Activated CD4-positive, alpha-beta T cell treated with anti-CD3 and anti-CD28 coated beads, Interleukin-2, amount 50 U/mL, for 16 hours (primary cell): ENCODE results near the gene RIMBP2.
"Not testable (repeated sequence)": the region's sequence is repeated elsewhere in the genome, so short reads cannot be mapped to it uniquely, and the experiment has no call there.

Experiments
- DNase-seq: peaks from one replicate; pipeline ENCODE4 v3.0.0-alpha.2; 2020

Gene RIMBP2

GRCh38 chr12:130650131-130650530, 66.0 kb downstream of the RIMBP2 start:
- no peak for DNase-seq

- DNase-seq = no peak
Observed at GRCh38 chr12:130649101-130650045, 66.7 kb downstream of the RIMBP2 start.

- no peak for DNase-seq
Observed at GRCh38 chr12:130647814-130648213, 68.3 kb downstream of the RIMBP2 start.

DNA sequence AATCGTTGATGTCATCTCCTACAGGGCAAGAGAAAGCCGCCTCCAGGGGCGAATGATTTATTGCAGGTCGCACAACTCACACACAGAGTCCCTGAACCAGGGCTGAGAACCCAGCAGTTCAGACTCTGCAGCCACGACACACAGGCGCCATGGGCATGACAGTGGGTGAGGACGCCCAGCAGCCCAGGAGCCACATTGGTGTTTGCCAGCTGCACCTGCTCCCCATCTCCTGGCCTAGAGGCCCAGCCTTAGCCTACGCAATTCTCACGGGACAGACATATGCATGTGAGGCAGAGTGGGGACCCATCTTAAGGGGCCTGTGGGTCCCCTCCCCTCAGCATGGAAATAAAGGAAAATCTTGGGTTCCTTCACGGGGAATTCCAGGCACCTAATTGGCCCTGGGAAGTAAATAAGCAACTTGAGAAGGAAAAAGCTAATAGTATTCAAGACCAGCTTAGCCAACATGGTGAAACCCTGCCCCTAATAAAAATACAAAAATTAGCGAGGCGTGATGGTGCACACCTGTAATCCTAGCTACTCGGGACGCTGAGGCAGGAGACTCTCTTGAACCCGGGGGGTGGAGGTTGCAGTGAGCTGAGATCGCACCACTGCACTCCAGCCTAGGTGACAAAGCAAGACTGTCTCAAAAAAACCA, 69.3 kb downstream of the RIMBP2 start:
- no peak for DNase-seq

DNA sequence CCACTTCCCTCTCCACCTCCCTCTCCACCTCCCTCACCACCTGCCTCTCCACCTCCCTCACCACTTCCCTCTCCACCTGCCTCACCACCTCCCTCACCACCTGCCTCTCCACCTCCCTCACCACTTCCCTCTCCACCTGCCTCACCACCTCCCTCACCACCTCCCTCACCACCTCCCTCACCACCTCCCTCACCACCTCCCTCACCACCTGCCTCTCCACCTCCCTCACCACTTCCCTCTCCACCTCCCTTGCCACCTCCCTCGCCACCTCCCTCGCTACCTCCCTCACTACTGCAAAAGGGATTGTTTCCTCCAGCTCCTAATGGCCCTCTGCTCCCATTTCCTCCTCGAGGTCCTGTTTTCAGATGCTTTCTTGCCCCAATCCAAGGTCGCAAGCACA, 69.9 kb downstream of the RIMBP2 start:
- not testable (repeated sequence) for DNase-seq

DNA sequence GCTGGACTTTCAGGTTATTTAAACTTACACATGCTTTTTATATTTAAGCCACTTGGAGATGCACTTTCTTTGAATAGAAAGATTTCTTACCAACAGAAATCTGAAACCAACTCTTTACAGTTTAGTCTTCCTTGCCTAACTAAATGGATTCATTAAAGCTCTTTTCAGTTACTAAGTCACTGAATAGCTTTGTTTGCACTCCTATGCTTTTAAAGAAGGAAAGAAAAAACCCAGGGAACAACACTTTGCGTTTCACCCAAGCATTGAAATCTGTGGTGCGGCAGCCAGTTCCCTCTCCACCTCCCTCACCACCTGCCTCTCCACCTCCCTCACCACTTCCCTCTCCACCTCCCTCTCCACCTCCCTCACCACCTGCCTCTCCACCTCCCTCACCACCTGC, 70.3 kb downstream of the RIMBP2 start:
- DNase-seq = no peak

- no peak for DNase-seq
Observed at GRCh38 chr12:130644566-130644965, 71.5 kb downstream of the RIMBP2 start.

DNA sequence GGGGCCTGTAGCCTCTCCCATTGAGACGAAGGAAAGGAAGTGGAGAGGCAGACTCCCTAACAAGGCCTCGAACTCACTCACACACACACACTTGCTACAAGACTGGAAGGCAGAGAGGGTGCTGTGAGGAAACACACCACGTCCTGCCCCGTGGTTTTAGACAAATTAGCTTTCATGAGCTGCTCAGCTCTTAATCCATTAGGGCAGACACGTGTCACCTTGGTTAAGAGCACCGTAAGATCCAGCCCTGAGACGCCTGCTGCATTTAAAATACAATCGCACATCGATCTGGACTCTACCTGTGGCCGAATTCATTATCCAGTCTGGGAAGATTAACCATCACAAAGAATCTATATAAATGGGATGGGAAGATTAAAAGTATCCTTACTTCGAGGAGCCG, 72.0 kb downstream of the RIMBP2 start:
- no peak for DNase-seq

DNA sequence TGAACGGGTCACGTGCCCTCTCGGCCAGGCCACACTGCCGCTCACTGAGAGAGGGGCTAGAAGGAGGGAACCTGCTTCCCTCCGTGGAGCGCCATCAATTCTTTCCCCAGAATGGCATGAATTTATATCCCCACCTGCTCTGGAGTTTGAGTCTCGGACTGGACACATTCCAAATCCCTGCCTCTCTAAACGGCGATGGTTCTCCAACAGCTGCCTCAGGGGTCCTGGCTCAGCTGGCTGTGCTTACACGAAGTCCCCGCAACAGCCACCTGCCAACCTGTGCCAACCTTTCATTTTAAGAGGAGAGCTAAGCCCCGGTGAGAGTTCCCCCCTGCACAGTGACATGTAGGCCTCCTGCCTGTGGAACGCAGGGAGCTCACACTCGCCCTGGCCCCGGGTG, 73.2 kb downstream of the RIMBP2 start:
- DNase-seq = no peak

DNA sequence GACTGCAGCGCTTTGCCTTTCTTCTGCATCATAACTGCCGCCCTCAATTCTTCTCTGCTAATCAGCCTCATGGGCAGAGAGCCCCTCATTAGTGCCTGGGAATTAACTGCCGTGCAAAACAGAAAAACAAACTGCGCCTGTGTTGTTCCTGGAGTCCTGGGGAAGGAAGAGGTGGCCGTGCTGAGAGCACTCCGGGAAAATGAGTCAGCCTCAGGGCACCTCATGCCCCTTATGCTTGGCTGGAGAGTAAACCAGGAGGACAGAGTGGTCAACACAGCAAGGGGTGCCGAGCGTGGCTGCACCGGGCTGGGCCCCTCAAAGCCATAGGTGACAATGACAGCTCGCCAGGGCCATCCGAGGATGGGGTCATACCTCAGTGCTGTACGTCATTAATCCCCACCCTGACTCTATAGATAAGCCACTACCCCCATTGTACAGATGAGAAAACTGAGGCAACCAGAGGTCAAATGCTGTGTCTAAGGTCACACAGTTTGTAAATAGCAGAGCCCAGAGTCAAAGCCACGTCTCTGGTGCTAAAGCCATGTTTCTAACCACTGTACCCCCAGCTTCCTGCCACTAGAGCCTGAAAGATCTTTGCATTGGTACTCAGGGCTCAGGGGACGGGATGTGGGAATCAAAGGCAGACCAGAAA, 74.4 kb downstream of the RIMBP2 start:
- DNase-seq = no peak

DNA sequence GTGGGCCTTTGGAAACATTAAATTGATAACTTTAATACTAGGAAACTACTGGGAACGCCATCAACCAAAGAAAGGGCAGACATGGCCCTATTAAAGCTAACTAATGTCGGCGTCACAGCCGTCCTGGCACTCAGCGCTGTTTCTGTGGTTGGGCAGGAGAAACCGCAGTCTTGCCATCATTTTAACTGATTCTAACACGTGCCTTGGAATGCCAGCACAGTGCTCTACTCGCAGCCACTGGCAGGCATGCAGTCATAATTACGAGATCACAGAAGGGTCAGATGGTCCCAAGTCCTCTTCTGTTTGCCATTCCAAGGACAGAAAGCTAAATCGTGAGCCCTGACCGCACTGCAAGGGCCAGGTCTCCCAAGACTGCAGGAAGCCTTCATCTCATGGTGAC, 75.2 kb downstream of the RIMBP2 start:
- DNase-seq = no peak

DNA sequence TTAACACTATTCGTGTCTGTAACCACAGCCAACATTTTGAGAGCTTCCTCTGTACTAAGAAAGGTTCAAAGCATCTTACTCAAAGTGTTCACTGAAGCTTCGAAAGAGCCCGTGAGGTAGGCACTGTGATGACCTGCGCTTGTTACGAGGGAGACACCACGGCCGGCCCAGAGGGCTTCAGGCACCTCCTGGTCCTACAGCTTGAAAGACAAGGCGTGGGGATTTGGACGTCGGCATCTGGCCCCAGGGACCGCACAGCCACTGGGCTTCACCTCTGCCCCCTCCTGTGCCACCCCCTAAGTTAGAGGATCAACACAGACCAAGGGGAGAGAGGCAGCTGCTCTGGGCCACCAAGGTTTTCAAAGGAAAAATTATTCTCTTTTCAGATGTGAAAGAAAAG, 75.6 kb downstream of the RIMBP2 start:
- no peak for DNase-seq

DNA sequence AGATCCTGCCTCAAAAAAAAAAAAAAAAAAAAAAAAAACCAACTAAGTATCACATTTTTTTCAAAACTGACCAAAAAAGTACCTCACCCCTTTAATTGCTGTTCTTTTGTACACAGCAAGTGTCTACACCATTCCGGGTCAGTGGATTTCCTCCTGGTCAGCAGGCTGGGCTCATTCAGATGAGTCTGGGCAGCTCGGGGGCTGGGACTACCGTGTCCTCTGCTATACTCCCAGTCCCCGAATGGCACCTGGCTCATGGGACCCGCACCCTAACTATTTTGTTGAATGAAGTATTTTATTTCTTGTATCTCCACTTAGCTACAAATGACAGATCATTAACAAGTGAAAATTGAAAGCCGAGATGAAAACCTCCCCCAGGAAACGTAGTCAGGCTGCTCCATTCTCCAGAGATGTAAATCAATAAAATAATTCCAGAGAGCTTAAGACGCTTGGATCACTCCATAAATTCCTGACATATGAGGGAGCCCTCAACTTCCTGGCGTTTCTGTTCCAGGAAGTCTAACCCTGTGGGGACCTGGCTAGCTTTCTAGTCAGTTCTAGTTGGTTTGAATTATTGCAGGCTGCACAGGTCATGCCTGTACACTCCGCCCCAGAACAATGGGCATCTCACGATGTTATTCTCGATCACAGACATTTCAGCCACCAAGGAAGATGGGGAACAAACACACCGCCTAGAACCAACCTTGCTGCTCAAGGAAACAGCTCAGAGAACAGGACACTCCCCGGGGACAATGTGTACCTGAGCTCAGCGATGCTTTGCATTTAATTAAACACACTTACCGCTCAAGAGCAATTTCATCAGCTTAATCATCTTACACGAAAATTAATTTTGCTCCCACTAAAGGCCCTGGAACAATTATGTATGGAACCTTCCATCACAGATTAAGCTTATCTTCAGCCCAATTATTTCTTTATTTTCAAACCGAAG, 76.3 kb downstream of the RIMBP2 start:
- DNase-seq = no peak

- no peak for DNase-seq
Observed at GRCh38 chr12:130636370-130636769, 79.7 kb downstream of the RIMBP2 start.

DNA sequence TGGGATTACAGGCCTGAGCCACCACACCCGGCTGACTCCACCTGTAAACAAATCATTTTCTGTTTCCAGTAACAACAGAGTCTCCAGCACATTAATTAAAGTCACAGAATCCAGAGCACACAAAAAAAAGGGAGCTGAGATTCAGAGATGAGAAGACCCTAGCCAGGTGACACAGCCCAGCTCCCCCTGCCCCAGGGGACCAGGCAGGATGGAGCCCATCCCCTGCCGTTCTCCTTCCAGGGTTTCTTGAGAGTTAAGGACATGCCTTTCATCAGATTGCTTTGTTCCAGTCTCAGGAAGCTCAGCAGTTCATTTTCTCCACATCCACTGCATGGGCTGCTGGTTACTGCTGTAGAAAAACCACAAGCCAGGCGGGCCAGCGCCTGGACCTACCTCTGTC, 81.2 kb downstream of the RIMBP2 start:
- no peak for DNase-seq

GRCh38 chr12:130633771-130634170, 82.3 kb downstream of the RIMBP2 start:
- no peak for DNase-seq

GRCh38 chr12:130632642-130633041, 83.5 kb downstream of the RIMBP2 start:
- DNase-seq = no peak

DNA sequence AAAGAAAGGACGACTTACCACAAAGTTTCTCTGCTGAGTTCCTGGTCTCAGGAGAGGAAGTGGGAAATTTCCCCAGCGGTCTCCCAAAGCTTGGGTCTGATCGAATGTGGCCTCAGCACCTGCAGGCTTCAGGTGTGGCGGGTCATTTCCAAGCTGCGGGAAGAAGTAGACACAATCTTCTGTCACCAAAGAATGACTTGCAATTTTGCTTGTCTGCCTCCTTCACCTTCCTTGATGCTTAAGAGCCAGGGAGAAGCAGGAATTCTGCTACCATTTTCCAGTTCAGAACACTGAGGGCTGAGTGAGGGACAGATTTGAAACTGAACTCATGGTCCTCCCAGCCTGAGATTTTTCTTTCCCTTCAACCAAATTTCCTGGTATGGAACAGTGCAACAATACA, 87.8 kb downstream of the RIMBP2 start:
- DNase-seq = no peak

- DNase-seq = no peak
Observed at GRCh38 chr12:130627175-130627574, 88.9 kb downstream of the RIMBP2 start.

DNA sequence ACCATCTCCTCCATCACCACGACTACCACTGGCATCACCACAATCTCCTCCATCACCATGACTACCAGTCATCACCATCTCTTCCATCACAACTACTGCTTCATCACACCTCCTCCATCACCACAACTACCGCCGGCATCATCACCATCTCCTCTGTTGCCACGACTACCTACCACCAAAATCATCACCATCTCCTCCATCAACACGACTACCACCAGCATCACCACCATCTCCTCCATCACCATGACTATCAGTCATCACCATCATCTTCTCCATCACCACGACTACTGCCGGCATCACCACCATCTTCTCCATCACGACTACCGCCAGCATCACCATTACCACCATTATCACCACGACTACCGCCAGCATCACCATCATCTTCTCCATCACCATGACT, 89.5 kb downstream of the RIMBP2 start:
- no peak for DNase-seq

DNA sequence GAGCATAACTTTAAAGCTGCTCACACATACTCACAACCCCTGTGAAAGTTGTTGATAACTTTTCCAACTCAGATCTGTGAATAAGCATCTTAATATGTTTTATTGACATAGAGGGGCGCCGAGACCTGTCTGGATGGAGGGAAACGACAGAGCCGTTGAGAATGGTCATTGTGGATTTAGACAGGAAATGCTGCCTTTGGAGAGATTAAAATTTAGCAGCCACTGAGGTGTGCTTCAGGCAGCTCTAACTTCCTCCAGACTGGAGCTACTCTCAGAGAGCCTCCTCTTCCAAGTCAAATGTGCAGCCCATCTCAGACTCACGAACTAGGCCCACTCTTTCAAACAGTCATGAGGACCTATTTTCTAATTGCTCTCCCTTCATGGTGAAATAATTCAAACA, 90.9 kb downstream of the RIMBP2 start:
- no peak for DNase-seq

DNA sequence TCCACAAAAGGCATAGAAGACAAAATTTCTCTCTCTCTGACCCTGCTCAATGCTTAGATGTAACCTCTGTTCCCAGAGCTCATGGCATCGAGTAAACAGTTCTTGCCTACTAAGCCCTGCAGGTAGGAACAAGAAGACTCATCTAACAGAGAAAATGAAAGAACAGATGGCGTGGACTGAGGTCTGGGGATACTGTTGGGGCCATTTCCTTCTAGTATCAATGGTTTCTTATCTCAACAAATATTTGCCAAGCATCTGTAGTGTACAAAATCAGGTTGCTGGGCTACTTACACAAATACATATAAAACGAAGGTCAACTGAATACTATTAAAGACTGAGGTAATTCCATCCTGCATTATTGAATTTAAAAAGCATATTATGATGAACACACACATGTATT, 93.3 kb downstream of the RIMBP2 start:
- DNase-seq = no peak
